Panc1 (cell line): Measurements from ENCODE around the gene MICALL1. TPM values are rescaled to one million over a fixed set of nuclear protein-coding genes. Genes with fewer than 3 reads are reported as not detected.

ENCODE experiments used
- ATAC-seq: fragments of 200-7000 bp; cut with Tn5 transposase; 2 replicates; pipeline ENCODE4 v1.9.1; 2020; ENCODE audit warnings: mild to moderate bottlenecking, moderate library complexity
- BruUV-seq: library from RNA; stranded (reverse); fragments of 400-500 nt; replicated peaks from 2 replicates; lab custom pipeline; 2021; lab: Mats Ljungman, UMichigan
- CTCF ChIA-PET: fragments of 300-600 bp; sonication (Branson Sonifier 250); formaldehyde crosslinking; loops from one replicate; lab custom pipeline; 2022; ENCODE audit warnings: antibody characterized with exemption; lab: Charles Lee
- POLR2A ChIA-PET: fragments of 300-600 bp; sonication (Branson Sonifier 250); formaldehyde crosslinking; loops from one replicate; lab custom pipeline; 2022; ENCODE audit warnings: antibody characterized with exemption; lab: Charles Lee
- DNase-seq: peaks from one replicate; pipeline ENCODE4 v3.0.0-alpha.2; 2010; ENCODE audit warnings: low read depth, low spot score
- H3K27ac ChIP-seq: 2 replicates; pipeline ENCODE4 v1.5.1; 2011; ENCODE audit warnings: mild to moderate bottlenecking, low read length, inconsistent platforms
- H3K27me3 ChIP-seq: fragments of 200-500 bp; sonication (Bioruptor generic); 2 replicates; pipeline ENCODE4 v1.6.0; 2014; ENCODE audit warnings: low read length, inconsistent platforms; ENCODE audit not compliant: control insufficient read depth, insufficient read depth
- H3K36me3 ChIP-seq: fragments of 200-500 bp; sonication (Bioruptor generic); 2 replicates; pipeline ENCODE4 v1.5.1; 2014; ENCODE audit warnings: inconsistent platforms, mild to moderate bottlenecking, low read length, moderate library complexity; ENCODE audit not compliant: control insufficient read depth, insufficient read depth
- H3K4me1 ChIP-seq: 2 replicates; pipeline ENCODE4 v1.5.1; 2011; ENCODE audit warnings: inconsistent platforms, mild to moderate bottlenecking, low read length, moderate library complexity; ENCODE audit not compliant: control insufficient read depth, insufficient read depth
- H3K4me3 ChIP-seq, 2 experiments: 2 replicates each; pipeline ENCODE4 v1.5.1; 2011 to 2012; ENCODE audit warnings: low read depth in 2 of 2, low read length in 2 of 2, mild to moderate bottlenecking in 2 of 2, inconsistent platforms in 1 of 2, moderate library complexity in 1 of 2
- H3K9me3 ChIP-seq: fragments of 200-500 bp; sonication (Bioruptor generic); 2 replicates; pipeline ENCODE4 v1.5.1; 2014; ENCODE audit warnings: low read depth, mild to moderate bottlenecking, inconsistent platforms, low read length, moderate library complexity; ENCODE audit not compliant: control insufficient read depth, insufficient read depth
- POLR2AphosphoS5 ChIP-seq: IDR thresholded peaks from 2 replicates; pipeline ENCODE4 v1.6.1; 2012; ENCODE audit warnings: mild to moderate bottlenecking, low read depth, low read length, moderate library complexity
- SIN3A ChIP-seq: IDR thresholded peaks from 2 replicates; pipeline ENCODE4 v1.6.1; 2012; ENCODE audit warnings: low read depth, mild to moderate bottlenecking, low read length, moderate library complexity, borderline replicate concordance; ENCODE audit not compliant: insufficient read depth
- TCF7L2 ChIP-seq: IDR thresholded peaks from 2 replicates; pipeline ENCODE4 v1.6.1; 2011; ENCODE audit warnings: mild to moderate bottlenecking, low read depth, low read length, inconsistent platforms
- in situ Hi-C: cut with HindIII; loops from 2 replicates; pipeline ENCODE4 v1.10.0; 2016; ENCODE audit warnings: low sequenced_read_pairs, low pct_unique_long_range_greater_than_20kb
- intact Hi-C: fragments of 100-400 bp; cut with micrococcal nuclease; formaldehyde crosslinking; loops from one replicate; pipeline ENCODE4 v1.10.0; 2022; ENCODE audit not compliant: unreplicated experiment
- total RNA-seq: library from RNA; stranded (reverse); gene quantifications from one replicate; pipeline ENCODE4 v1.2.1, GENCODE V29; 2021; ENCODE audit not compliant: unreplicated experiment
- TF ChIP-seq, protein P1 (sequence below): fragments of 450-650 bp; IDR thresholded peaks from 2 replicates; pipeline ENCODE4 v1.5.1; 2017; ENCODE audit warnings: mild to moderate bottlenecking
- TF ChIP-seq, protein P2 (sequence below), 2 experiments: IDR thresholded peaks; 2 replicates each; pipeline ENCODE4 v1.6.1; 2011 to 2012; ENCODE audit warnings: low read depth in 2 of 2, control low read depth in 1 of 2, low read length in 1 of 2, mild to moderate bottlenecking in 1 of 2, moderate library complexity in 1 of 2; ENCODE audit not compliant: insufficient read depth in 1 of 2

The MICALL1 gene
- total RNA-seq, 1 experiment from 2014 or later = 34.5 TPM

DNA sequence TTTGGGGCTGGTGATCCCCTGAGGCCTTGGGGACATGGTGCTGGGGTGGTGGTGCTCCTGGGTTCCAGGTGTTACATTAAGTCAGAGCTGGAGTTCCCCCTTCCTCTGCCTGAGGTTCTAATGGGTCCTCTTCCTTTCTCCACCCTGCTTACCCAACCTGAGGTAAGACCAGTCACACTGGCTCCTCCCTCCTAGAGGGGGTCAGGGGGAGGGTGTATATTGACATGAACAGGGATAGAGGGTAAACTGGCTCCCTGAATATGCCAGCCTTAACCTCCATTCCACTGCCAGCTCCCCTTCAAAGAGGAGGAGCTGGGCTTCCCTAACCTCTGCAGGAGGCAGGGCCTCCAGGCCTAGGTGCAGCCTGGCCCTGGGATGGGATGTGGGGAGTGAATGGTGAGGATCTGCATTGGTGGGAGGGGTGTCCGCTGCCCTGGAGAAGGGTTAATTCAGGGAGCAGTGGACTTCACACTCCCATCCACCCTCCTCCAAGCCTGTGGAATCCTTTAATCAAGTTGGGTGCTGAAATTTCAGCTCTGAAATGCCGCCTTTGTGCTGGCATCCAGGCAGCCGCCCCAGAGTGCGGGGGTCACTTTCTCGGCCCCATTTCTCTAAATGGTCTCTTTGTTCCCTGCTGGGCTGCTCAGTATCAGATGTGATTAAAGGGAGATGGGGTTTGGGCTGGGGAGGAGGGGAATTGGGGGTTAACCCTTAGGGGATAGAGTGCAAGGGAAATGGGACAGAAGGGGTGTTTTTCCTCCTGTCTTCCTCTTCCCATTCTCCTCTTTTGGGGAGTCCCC, 62.6 kb downstream of the MICALL1 start:
- Histone ChIP-seq H3K4me1 (no peaks in the 10 kb centered on the region), H3K27me3 (no peaks in the 10 kb centered on the region), H3K27ac (no peak overlapping the region), H3K36me3 (no peaks in the 10 kb centered on the region), H3K9me3 (no peaks in the 10 kb centered on the region), H3K4me3 (no peak overlapping the region)
- ChIA-PET POLR2A (no interaction called here), CTCF (no interaction called here)
- intact Hi-C loops (no loop called here), in situ Hi-C loops (no loop called here)
- TF ChIP-seq POLR2AphosphoS5 = no peak
- no peak for TF ChIP-seq SIN3A
- TF ChIP-seq TCF7L2 = no peak
- TF ChIP-seq, protein P1, sequence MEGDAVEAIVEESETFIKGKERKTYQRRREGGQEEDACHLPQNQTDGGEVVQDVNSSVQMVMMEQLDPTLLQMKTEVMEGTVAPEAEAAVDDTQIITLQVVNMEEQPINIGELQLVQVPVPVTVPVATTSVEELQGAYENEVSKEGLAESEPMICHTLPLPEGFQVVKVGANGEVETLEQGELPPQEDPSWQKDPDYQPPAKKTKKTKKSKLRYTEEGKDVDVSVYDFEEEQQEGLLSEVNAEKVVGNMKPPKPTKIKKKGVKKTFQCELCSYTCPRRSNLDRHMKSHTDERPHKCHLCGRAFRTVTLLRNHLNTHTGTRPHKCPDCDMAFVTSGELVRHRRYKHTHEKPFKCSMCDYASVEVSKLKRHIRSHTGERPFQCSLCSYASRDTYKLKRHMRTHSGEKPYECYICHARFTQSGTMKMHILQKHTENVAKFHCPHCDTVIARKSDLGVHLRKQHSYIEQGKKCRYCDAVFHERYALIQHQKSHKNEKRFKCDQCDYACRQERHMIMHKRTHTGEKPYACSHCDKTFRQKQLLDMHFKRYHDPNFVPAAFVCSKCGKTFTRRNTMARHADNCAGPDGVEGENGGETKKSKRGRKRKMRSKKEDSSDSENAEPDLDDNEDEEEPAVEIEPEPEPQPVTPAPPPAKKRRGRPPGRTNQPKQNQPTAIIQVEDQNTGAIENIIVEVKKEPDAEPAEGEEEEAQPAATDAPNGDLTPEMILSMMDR = no peak
- ATAC-seq (no peak), DNase-seq (no peak)
- no TSS peak for BruUV-seq

DNA sequence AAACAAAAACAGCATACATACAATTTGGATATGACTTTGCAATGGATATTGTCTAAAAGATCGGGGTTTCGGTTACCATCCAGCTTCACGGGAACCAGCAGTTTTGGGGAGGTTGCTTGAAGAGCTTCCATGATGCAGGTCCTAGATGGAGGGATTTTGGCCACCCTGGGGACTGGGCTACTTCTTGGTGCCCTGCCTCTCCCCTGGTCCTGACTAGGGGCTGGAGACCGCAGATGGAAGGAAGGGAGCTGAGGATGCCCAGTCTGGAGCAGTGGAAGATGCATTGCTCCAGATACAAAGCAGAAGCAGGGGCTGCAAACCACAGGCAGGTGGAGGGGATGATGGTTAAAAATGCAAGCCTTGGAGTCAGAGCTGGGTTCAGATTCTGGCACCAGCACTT, 64.8 kb downstream of the MICALL1 start:
- ChIA-PET POLR2A (interaction anchor here (0.6 to 0.8 kb wide), 2 partner anchors 16 to 41 kb away, joined by 3 to 8 read pairs; no protein-coding TSS in a partner anchor), CTCF (no interaction called here)
- no peaks in the 10 kb centered on the region for H3K36me3 ChIP-seq
- no peak overlapping the region for H3K4me3 ChIP-seq
- no peaks in the 10 kb centered on the region for H3K9me3 ChIP-seq
- BruUV-seq = no TSS peak
- H3K27me3 ChIP-seq = no peaks in the 10 kb centered on the region
- DNase-seq = no peak
- TF ChIP-seq TCF7L2 = no peak
- TF ChIP-seq, protein P1 = no peak
- TF ChIP-seq, protein P2, sequence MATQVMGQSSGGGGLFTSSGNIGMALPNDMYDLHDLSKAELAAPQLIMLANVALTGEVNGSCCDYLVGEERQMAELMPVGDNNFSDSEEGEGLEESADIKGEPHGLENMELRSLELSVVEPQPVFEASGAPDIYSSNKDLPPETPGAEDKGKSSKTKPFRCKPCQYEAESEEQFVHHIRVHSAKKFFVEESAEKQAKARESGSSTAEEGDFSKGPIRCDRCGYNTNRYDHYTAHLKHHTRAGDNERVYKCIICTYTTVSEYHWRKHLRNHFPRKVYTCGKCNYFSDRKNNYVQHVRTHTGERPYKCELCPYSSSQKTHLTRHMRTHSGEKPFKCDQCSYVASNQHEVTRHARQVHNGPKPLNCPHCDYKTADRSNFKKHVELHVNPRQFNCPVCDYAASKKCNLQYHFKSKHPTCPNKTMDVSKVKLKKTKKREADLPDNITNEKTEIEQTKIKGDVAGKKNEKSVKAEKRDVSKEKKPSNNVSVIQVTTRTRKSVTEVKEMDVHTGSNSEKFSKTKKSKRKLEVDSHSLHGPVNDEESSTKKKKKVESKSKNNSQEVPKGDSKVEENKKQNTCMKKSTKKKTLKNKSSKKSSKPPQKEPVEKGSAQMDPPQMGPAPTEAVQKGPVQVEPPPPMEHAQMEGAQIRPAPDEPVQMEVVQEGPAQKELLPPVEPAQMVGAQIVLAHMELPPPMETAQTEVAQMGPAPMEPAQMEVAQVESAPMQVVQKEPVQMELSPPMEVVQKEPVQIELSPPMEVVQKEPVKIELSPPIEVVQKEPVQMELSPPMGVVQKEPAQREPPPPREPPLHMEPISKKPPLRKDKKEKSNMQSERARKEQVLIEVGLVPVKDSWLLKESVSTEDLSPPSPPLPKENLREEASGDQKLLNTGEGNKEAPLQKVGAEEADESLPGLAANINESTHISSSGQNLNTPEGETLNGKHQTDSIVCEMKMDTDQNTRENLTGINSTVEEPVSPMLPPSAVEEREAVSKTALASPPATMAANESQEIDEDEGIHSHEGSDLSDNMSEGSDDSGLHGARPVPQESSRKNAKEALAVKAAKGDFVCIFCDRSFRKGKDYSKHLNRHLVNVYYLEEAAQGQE (IDR thresholded peaks at IDR 0.05; ENCODE audit: insufficient read depth in 1 of 2, low read depth in 2 of 2, low read length in 1 of 2) = no peak
- no peak for TF ChIP-seq SIN3A
- TF ChIP-seq POLR2AphosphoS5 = no peak
- in situ Hi-C loops = no loop called here
- no peak for ATAC-seq
- H3K27ac ChIP-seq = no peak overlapping the region
- H3K4me1 ChIP-seq = no peaks in the 10 kb centered on the region
- intact Hi-C loops = no loop called here
